GM21619 (cell line): Measurements from ENCODE around the gene S100A7A.
"Not testable (repeated sequence)": the region's sequence is repeated elsewhere in the genome, so short reads cannot be mapped to it uniquely, and the experiment has no call there.

Experiments
- ATAC-seq: cut with Tn5 transposase; IDR thresholded peaks from one replicate; pipeline ENCODE4 v1.9.1; 2021; ENCODE audit not compliant: unreplicated experiment

The S100A7A gene

DNA sequence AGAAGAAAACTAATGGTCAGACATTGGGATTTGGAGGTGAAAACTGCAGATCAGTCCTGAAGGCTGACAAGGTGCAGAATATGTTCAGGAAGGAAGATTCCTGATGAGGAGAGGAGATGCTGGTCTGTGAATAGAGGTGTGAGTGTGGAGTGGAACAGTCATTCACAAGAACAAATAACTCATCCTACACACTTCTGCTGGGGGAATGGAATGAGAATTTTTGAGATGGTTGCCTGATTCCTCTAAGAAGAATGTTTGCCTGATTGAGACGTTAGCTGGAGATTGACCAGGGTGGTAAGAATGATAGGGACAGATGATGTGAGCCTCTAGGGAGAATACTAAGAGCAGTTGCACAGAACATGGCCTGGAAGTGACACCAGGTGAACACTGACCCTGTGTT is 40.1 kb downstream of the S100A7A start:
- no peak for ATAC-seq

DNA sequence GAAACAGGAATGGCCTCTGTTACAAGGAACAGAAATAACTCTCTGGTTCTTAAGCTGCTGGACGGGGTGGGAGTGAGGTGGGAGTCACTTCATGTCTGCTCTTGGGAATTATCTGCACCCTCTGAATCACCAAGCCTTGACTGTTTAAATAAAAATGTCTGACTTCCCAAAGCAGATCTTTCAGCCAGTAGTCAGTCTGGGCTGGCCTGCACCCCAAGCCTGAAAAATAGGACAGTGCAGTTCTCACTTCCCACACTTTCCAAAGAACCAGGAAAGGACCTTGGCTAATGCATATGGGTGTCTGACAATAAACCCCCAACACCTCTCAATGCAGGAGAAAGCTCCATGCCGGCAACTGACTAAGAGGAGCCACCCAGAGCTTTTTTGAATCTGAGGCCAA is 43.3 kb downstream of the S100A7A start:
- ATAC-seq = no peak

DNA sequence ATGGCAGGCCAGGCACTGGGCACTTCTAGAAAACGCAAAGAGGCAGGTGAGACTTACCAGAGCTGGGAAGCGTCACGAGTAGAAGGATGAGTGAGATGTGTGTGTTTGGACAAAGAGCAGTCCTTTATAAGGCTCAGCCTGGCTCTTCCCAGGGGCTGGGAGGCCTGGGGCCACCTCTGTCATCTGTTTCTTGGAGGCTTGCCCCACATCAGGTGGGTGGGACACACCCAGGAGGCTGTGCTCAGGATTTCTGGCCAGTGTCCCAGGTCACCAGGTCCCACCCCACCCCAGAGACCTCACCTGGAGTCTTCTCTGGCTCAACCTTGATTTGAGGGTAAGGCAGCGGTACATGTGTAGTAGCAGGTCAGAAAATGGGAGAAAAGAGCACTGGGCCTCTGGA is 44.2 kb downstream of the S100A7A start, which contains the start of gene S100A7:
S100A7 (minus strand) TSS at position 101 of the 400 bp plus-strand sequence. CDS start 1,638 bp downstream, outside the sequence.
- no peak for ATAC-seq

DNA sequence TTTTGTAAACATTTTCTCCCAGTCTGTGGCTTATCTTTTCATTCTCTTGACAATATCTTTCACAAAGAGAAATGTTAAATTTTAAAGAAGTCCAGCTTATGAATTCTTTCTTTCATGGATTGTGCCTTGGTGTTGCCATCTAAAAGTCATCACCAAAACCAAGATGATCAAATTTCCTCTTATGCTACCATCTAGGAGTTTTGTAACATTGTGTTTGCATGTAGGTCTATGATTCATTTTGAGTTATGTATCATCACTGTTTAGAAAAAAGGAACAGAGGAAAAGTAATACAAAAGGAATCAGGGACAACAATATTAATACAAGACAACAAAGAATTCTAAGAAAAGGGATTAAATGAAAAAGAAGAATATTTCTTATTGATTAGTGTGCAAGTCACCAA is 46.4 kb downstream of the S100A7A start:
- ATAC-seq = not testable (repeated sequence)

DNA sequence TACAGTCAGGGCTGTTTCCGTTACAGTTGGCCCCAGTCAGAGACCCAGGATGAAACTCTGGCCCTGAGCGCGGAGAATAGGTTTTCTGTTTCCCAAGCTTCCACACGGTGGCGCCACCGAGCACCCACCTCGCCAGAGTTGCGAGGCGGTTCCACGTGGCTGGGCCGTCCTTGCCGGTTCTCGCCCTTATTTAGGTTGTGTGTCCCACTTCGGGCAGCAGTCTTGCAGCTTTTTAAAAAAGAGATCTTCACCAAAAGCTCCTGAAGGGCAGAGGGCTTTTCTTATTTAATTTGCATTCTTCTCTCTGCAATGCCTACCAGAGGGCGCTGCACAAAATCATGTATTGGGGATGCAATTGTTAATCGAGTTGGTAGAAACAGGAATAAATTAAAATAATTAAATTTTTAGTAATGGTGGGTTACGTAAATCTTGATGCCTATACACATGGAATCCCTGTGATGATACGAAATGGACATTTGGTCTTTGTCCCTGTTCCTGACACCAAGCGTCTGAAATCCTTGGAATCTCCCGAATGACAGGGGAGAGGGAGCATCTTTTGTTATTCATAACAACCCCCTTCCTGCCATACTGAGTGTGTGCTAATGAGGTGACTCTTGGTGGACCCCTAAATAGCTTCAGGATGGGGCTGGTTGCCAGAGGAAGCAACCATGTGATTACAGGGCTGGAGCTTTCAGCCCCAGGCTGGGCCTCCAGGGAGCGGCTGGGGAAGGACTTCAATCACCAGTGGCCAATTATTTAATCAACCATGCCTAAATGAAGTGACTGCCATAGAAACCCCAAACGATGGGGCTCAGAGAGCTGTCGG is 49.7 kb downstream of the S100A7A start:
- no peak for ATAC-seq

DNA sequence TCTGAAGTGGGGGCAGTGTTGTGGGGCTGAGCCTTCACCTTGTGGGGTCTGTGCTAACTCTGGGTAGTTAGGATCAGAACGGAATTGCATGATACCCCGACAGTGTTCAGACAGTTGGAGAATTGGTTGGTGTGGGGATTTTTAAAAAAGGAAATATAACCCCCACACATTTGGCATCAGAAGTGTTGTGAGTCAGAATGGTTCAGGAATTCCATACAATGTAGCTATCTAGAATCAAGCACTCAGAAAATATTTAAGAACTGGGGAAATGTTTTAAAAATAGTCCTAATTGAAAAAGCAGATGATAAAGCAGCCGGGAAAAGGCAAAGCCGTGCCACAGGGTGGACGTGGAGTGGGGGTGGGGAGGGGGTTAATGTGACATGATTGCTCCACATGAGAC is 50.6 kb downstream of the S100A7A start:
- no peak for ATAC-seq

DNA sequence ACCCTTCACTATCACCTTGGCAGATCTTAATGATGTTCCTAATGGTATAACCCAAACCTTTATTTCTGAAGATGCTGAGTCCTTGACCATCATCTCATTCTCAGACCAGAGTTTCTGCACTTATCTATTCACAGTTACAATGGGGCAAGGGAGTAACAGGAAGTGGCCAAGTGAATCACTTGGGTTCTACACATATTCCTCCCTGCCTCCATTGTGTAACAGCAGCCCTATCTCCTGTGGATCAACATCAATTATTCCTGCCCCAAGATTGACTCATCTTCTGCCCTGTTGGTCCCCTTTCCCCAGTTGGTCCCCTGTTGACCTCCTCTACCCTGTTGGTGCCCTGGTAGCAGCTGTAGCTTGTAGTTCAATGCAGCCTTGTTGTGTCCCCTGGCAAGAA is 54.4 kb downstream of the S100A7A start:
- no peak for ATAC-seq
